KOPT-K1 (cell line): ENCODE measurements around the gene ZCCHC24.

Source experiments
- H3K27ac ChIP-seq: fragments of 200-600 bp; sonication (generic); 2 replicates; pipeline ENCODE4 v1.5.1; 2016; ENCODE audit warnings: antibody characterized with exemption, mild to moderate bottlenecking, low read depth, low read length; ENCODE audit not compliant: poor library complexity, severe bottlenecking
- H3K36me3 ChIP-seq: fragments of 200-600 bp; sonication (generic); 2 replicates; pipeline ENCODE4 v1.5.1; 2017; ENCODE audit warnings: antibody characterized with exemption, mild to moderate bottlenecking, low read length, moderate library complexity; ENCODE audit not compliant: insufficient read depth
- H3K9me3 ChIP-seq: fragments of 200-600 bp; sonication (generic); 2 replicates; pipeline ENCODE4 v1.5.1; 2017; ENCODE audit warnings: antibody characterized with exemption, low read length, mild to moderate bottlenecking; ENCODE audit not compliant: insufficient read depth, poor library complexity, severe bottlenecking

The ZCCHC24 gene

GRCh38 chr10:79443338-79444198, 1.9 kb downstream of the ZCCHC24 start:
- no peaks in the 10 kb centered on the region for H3K36me3 ChIP-seq
- H3K27ac ChIP-seq = no peak overlapping the region
- no peaks in the 10 kb centered on the region for H3K9me3 ChIP-seq

DNA sequence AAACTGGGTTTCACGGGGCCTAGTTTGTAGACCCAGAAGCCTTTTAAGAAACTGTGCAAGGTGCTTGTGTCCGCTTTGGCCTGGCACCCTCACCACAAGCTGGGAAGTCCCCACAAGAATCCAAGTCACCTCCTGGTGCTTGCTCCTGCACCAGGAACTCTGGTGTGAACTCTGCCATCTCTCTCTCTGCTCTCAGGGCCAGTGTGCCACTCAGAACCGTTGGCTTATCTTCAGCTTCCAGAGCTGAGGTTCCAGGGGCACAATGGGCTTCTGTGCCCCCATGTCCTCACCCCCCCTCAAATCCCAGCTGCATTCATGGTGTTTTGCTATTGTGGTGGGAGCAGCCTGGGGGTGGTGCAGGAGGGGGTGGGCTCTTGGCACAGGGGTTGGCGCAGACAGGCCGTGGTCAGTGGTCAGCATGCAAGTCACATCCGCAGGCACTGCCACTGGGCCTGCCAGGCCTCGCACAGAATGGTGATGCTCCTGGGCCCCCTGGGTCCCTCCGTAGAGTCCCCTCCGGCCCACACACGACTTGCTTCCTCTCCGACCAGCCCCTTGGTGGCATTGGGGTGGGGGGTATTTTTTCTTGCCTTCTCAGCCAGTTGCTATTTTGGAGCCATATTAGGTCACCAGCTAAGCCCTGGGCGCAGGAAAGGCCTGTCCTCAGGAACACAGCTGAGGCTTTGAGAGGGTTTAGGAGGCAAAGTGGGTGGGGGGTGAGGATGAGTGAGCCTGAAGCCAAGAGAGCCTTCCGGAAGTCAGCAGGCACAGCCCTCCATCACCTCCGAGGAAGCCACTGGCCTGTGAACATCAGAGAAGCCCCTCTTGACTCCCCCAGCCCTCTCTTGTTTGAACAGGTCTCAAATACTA, 3.0 kb downstream of the ZCCHC24 start:
- Histone ChIP-seq H3K36me3 (no peaks in the 10 kb centered on the region), H3K27ac (no peak overlapping the region), H3K9me3 (no peaks in the 10 kb centered on the region)

GRCh38 chr10:79441433-79441832, 4.0 kb downstream of the ZCCHC24 start:
- no peak overlapping the region for H3K27ac ChIP-seq
- no peaks in the 10 kb centered on the region for H3K9me3 ChIP-seq
- H3K36me3 ChIP-seq = no peaks in the 10 kb centered on the region

GRCh38 chr10:79440281-79440680, 5.1 kb downstream of the ZCCHC24 start:
- no peaks in the 10 kb centered on the region for H3K9me3 ChIP-seq
- H3K36me3 ChIP-seq = no peaks in the 10 kb centered on the region
- H3K27ac ChIP-seq = no peak overlapping the region

DNA sequence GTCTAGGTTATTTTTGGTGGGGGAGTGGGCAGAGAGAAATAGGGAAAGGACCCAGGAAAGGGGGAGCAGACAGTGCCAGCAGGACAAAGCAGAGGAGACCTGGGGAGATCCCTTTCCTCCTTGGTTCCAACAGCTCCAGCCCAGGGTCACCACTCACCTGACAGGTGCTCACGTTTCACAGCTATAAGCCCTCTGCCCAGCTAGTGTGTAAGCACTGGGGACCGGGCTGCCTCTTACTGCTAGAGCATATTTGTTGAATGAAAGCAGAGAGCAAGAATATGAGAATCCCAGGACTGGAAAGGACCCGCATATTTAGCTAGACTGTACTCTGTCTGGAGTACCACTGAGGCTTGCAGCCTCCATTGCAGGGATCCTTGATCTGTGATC, 6.7 kb downstream of the ZCCHC24 start:
- H3K27ac ChIP-seq = no peak overlapping the region
- H3K36me3 ChIP-seq = no peaks in the 10 kb centered on the region
- H3K9me3 ChIP-seq = no peaks in the 10 kb centered on the region

- Histone ChIP-seq H3K9me3 (no peaks in the 10 kb centered on the region), H3K36me3 (no peaks in the 10 kb centered on the region), H3K27ac (no peak overlapping the region)
Observed at GRCh38 chr10:79438021-79438698, 7.3 kb downstream of the ZCCHC24 start.

DNA sequence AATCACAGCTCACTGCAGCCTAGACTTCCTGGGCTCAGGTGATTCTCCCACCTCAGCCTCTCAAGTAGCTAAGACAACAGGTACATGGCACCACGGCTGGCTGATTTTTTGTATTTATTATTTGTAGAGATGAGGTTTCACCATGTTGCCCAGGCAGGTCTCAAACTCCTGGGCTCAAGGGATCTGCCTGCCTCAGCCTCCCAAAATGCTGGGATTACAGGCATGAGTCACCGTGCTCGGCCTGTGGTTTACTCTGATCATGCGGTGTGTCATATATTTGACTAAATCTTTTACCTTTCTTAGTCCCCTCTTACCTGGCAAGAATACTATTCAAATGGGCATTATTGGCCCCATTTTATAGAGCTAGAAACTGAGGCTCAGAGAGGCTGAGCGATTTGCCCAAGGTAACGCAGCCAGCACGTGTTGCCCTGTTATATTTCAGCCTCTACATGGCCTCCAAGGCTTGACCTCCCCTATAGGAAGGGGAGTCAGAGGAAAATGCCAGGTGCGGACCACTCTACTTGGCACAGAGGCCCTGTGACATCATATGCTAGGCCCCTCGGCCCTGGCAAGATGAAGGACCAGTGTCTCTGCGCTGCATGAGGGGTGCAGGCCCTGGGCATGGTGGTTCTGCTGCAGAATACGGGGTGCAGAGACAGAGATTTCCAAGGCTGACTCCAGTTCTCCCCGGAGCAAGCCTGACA, 8.2 kb downstream of the ZCCHC24 start:
- Histone ChIP-seq H3K36me3 (no peaks in the 10 kb centered on the region), H3K9me3 (no peaks in the 10 kb centered on the region), H3K27ac (no peak overlapping the region)

GRCh38 chr10:79436850-79437103, 8.6 kb downstream of the ZCCHC24 start:
- no peaks in the 10 kb centered on the region for H3K9me3 ChIP-seq
- no peaks in the 10 kb centered on the region for H3K36me3 ChIP-seq
- H3K27ac ChIP-seq = no peak overlapping the region

DNA sequence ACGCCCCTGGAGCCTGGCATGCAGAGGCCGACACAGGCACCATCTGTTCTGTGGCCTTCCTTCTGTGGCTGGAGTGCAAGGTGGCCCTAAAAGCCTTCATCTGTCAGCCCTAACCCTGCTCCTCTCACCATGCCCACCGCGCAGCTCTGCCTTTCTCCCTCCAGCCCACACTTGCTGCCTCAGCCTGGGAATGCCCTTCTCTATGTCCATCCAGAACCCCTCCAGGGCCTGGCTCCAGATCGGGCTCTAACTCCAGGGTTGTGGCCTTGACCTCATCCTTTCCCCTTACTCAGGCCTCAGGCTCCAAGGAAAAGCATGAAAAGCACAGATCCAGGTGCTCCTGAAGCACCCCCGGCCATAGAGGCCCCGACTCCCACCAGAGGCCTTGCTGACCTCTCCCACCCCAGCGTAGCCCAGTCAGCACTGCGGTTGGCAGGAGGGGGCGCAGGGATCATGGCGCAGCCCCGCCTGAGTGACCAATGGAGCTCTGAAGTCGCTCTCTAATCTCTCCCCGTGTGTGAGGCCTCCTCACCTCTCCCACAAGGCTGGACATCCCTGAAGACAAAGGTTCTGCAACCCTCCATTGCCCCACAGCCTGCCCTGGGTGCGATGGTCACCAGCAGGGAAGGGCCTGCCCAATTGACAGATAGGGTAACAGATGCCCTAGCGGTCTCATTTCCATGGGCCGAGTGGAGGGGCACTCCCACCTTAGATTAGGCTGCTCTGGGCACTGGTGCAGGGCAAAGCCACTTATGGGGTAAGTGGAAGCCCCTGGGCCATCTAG, 9.2 kb downstream of the ZCCHC24 start:
- H3K9me3 ChIP-seq = no peaks in the 10 kb centered on the region
- no peak overlapping the region for H3K27ac ChIP-seq
- no peaks in the 10 kb centered on the region for H3K36me3 ChIP-seq

- no peak overlapping the region for H3K27ac ChIP-seq
Observed at GRCh38 chr10:79435271-79436065, 10.0 kb downstream of the ZCCHC24 start.

DNA sequence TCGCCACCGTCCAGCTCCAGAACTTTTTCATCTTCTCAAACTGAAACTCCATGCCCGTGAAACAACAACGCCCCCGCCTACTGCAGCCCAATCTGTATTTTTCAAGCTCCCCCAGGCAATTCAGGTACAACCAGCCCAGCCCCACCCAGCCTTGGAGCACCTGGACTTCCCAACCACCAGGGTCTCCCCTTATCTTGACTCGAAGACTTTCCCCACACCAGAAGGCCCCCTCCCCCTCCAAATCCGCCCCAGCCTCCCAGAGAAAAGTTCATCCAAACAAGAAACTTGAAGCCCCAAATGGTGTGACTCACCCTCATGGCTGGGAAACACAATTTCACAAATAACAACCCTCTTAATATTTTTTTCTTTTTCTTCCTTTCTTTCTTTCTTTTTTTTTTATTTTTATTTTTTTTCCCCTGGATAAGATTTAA, 10.6 kb downstream of the ZCCHC24 start:
- H3K9me3 ChIP-seq = no peaks in the 10 kb centered on the region
- no peaks in the 10 kb centered on the region for H3K36me3 ChIP-seq
- no peak overlapping the region for H3K27ac ChIP-seq

More at GRCh38 chr10:79435271-79436065, 10.0 kb downstream of the ZCCHC24 start:
- H3K36me3 ChIP-seq = no peaks in the 10 kb centered on the region
- no peaks in the 10 kb centered on the region for H3K9me3 ChIP-seq

GRCh38 chr10:79434223-79434687, 11.2 kb downstream of the ZCCHC24 start:
- no peaks in the 10 kb centered on the region for H3K36me3 ChIP-seq
- no peak overlapping the region for H3K27ac ChIP-seq
- H3K9me3 ChIP-seq = no peaks in the 10 kb centered on the region

GRCh38 chr10:79433324-79434222, 11.9 kb downstream of the ZCCHC24 start:
- Histone ChIP-seq H3K27ac (no peak overlapping the region), H3K36me3 (no peaks in the 10 kb centered on the region), H3K9me3 (no peaks in the 10 kb centered on the region)
